ENCODE measurements around the gene GAB2.

Gene GAB2

GRCh38 chr11:78171951-78172350, 245.7 kb downstream of the GAB2 start:
- Histone ChIP-seq H4K20me1 (ENCODE audit: insufficient read depth, low read length) (no peaks in the 10 kb centered on the region), H3K9me3 (ENCODE audit: insufficient read depth, low read length, severe bottlenecking) (no peaks in the 10 kb centered on the region), H3K27me3 (ENCODE audit: insufficient read depth, low read length, poor library complexity) (no peaks in the 10 kb centered on the region), H3K9ac (ENCODE audit: low read depth, low read length) (no peak overlapping the region), H3K4me1 (ENCODE audit: insufficient read depth, low read length) (no peaks in the 10 kb centered on the region), H3K4me2 (ENCODE audit: insufficient read depth, low read length) (no peak overlapping the region), H3K79me2 (ENCODE audit: insufficient read depth, low read length) (no peaks in the 10 kb centered on the region), H3K36me3 (ENCODE audit: insufficient read depth, low read length) (peaks cover 6% of the 10 kb centered on the region), H3K4me3 (ENCODE audit: low read depth in 1 of 2, low read length in 2 of 2) (no peak overlapping the region), H2AFZ (ENCODE audit: low read depth, low read length) (no peak overlapping the region), H3K27ac (ENCODE audit: low read length) (no peak overlapping the region)
- ATAC-seq (ENCODE audit: insufficient read depth, low read depth) = no peak
- no peak for DNase-seq
- TF ChIP-seq EZH2 (IDR thresholded peaks at IDR 0.05; ENCODE audit: borderline replicate concordance, low read depth, low read length, severe bottlenecking) (no peak), CTCF (IDR thresholded peaks at IDR 0.05; ENCODE audit: borderline replicate concordance, extremely low read depth, low read length, poor library complexity, severe bottlenecking) (no peak)

GRCh38 chr11:78170874-78171549, 246.6 kb downstream of the GAB2 start:
- no peaks in the 10 kb centered on the region for H4K20me1 ChIP-seq (ENCODE audit: insufficient read depth, low read length)
- no peak for ATAC-seq (ENCODE audit: insufficient read depth, low read depth)
- H3K79me2 ChIP-seq (ENCODE audit: insufficient read depth, low read length) = no peaks in the 10 kb centered on the region
- no peaks in the 10 kb centered on the region for H3K27me3 ChIP-seq (ENCODE audit: insufficient read depth, low read length, poor library complexity)
- no peaks in the 10 kb centered on the region for H3K4me1 ChIP-seq (ENCODE audit: insufficient read depth, low read length)
- H3K27ac ChIP-seq (ENCODE audit: low read length) = no peak overlapping the region
- H3K9me3 ChIP-seq (ENCODE audit: insufficient read depth, low read length, severe bottlenecking) = no peaks in the 10 kb centered on the region
- TF ChIP-seq EZH2 (IDR thresholded peaks at IDR 0.05; ENCODE audit: borderline replicate concordance, low read depth, low read length, severe bottlenecking) = no peak
- TF ChIP-seq CTCF (IDR thresholded peaks at IDR 0.05; ENCODE audit: borderline replicate concordance, extremely low read depth, low read length, poor library complexity, severe bottlenecking) = no peak
- no peak for DNase-seq
- H2AFZ ChIP-seq (ENCODE audit: low read depth, low read length) = no peak overlapping the region
- H3K4me3 ChIP-seq (ENCODE audit: low read depth in 1 of 2, low read length in 2 of 2) = no peak overlapping the region
- peaks cover 6% of the 10 kb centered on the region for H3K36me3 ChIP-seq (ENCODE audit: insufficient read depth, low read length)
- H3K4me2 ChIP-seq (ENCODE audit: insufficient read depth, low read length) = no peak overlapping the region
- no peak overlapping the region for H3K9ac ChIP-seq (ENCODE audit: low read depth, low read length)

- Histone ChIP-seq H3K4me2 (ENCODE audit: insufficient read depth, low read length) (no peak overlapping the region), H3K9me3 (ENCODE audit: insufficient read depth, low read length, severe bottlenecking) (no peaks in the 10 kb centered on the region), H3K36me3 (ENCODE audit: insufficient read depth, low read length) (peaks cover 6% of the 10 kb centered on the region), H3K4me3 (ENCODE audit: low read depth in 1 of 2, low read length in 2 of 2) (no peak overlapping the region), H4K20me1 (ENCODE audit: insufficient read depth, low read length) (no peaks in the 10 kb centered on the region), H3K9ac (ENCODE audit: low read depth, low read length) (no peak overlapping the region), H3K79me2 (ENCODE audit: insufficient read depth, low read length) (no peaks in the 10 kb centered on the region), H3K4me1 (ENCODE audit: insufficient read depth, low read length) (no peaks in the 10 kb centered on the region), H3K27me3 (ENCODE audit: insufficient read depth, low read length, poor library complexity) (no peaks in the 10 kb centered on the region), H3K27ac (ENCODE audit: low read length) (no peak overlapping the region), H2AFZ (ENCODE audit: low read depth, low read length) (no peak overlapping the region)
- TF ChIP-seq CTCF (IDR thresholded peaks at IDR 0.05; ENCODE audit: borderline replicate concordance, extremely low read depth, low read length, poor library complexity, severe bottlenecking) = no peak
- no peak for TF ChIP-seq EZH2 (IDR thresholded peaks at IDR 0.05; ENCODE audit: borderline replicate concordance, low read depth, low read length, severe bottlenecking)
- ATAC-seq (ENCODE audit: insufficient read depth, low read depth) = no peak
- DNase-seq = no peak
These were observed 247.2 kb downstream of the GAB2 start for GRCh38 chr11:78170413-78170812.

Measured in DND-41 (cell line).